PC-3 (cell line): ENCODE measurements around the gene CD81. TPM values are rescaled to one million over a fixed set of nuclear protein-coding genes. Genes with fewer than 3 reads are reported as not detected.
A peak's percentile ranks its signal among the peaks of the same experiment; 100 is the strongest.

Source experiments
- ATAC-seq: fragments of 200-7000 bp; cut with Tn5 transposase; 2 replicates; pipeline ENCODE4 v1.9.1; 2020; ENCODE audit warnings: mild to moderate bottlenecking, moderate library complexity
- BruUV-seq: library from RNA; stranded (reverse); fragments of 400-500 nt; replicated peaks from 2 replicates; lab custom pipeline; 2021; lab: Mats Ljungman, UMichigan
- CTCF ChIA-PET: fragments of 300-600 bp; sonication (Branson Sonifier 250); formaldehyde crosslinking; loops from one replicate; lab custom pipeline; 2022; ENCODE audit warnings: antibody characterized with exemption; lab: Charles Lee
- POLR2A ChIA-PET: fragments of 300-600 bp; sonication (Branson Sonifier 250); formaldehyde crosslinking; loops from one replicate; lab custom pipeline; 2022; ENCODE audit warnings: antibody characterized with exemption; ENCODE audit not compliant: unreplicated experiment; lab: Charles Lee
- DNase-seq: peaks from one replicate; pipeline ENCODE4 v3.0.0-alpha.2; 2015
- H2AFZ ChIP-seq: fragments of 300-600 bp; sonication (generic); 2 replicates; pipeline ENCODE4 v1.6.0; 2016; ENCODE audit warnings: antibody characterized with exemption, low read length
- H3F3A ChIP-seq: fragments of 300-600 bp; sonication (generic); one replicate; pipeline ENCODE4 v1.6.0; 2017; ENCODE audit warnings: antibody characterized with exemption, low read length, control low read depth, mild to moderate bottlenecking; ENCODE audit not compliant: unreplicated experiment
- H3K27ac ChIP-seq: fragments of 300-600 bp; sonication (generic); 2 replicates; pipeline ENCODE4 v1.5.1; 2016; ENCODE audit warnings: mild to moderate bottlenecking, low read length
- H3K27me3 ChIP-seq: fragments of 300-600 bp; sonication (generic); 2 replicates; pipeline ENCODE4 v1.6.1; 2016; ENCODE audit warnings: low read length, mixed read lengths
- H3K36me3 ChIP-seq: fragments of 300-600 bp; sonication (generic); 2 replicates; pipeline ENCODE4 v1.6.1; 2016; ENCODE audit warnings: low read depth, mixed run types, low read length, mixed read lengths
- H3K4me1 ChIP-seq: fragments of 300-600 bp; sonication (generic); 2 replicates; pipeline ENCODE4 v1.5.1; 2016; ENCODE audit warnings: low read length; ENCODE audit not compliant: insufficient read depth
- H3K4me2 ChIP-seq: fragments of 300-600 bp; sonication (generic); 2 replicates; pipeline ENCODE4 v1.6.0; 2016; ENCODE audit warnings: low read length
- H3K4me3 ChIP-seq: fragments of 300-600 bp; sonication (generic); 2 replicates; pipeline ENCODE4 v1.5.1; 2016; ENCODE audit warnings: mild to moderate bottlenecking, low read length, mixed read lengths
- H3K79me2 ChIP-seq: fragments of 300-600 bp; sonication (generic); 2 replicates; pipeline ENCODE4 v1.6.1; 2017; ENCODE audit warnings: low read length, mixed read lengths
- H3K9ac ChIP-seq: fragments of 300-600 bp; sonication (generic); 2 replicates; pipeline ENCODE4 v1.6.0; 2016; ENCODE audit warnings: mild to moderate bottlenecking, low read length
- H3K9me2 ChIP-seq: fragments of 300-600 bp; sonication (generic); replicated peaks from 2 replicates; pipeline ENCODE4 v1.6.1; 2016; ENCODE audit warnings: mixed run types, low read length, mixed read lengths
- H3K9me3 ChIP-seq: fragments of 300-600 bp; sonication (generic); 2 replicates; pipeline ENCODE4 v1.6.1; 2016; ENCODE audit warnings: low read length, mixed read lengths
- H4K20me1 ChIP-seq: fragments of 300-600 bp; sonication (generic); 2 replicates; pipeline ENCODE4 v1.6.1; 2016; ENCODE audit warnings: low read length, mixed read lengths
- EZH2 ChIP-seq: fragments of 300-600 bp; sonication (generic); IDR thresholded peaks from one replicate; pipeline ENCODE4 v1.6.1; 2017; ENCODE audit warnings: antibody characterized with exemption, mild to moderate bottlenecking, low read length; ENCODE audit not compliant: unreplicated experiment
- EZH2phosphoT487 ChIP-seq: fragments of 300-600 bp; sonication (generic); IDR thresholded peaks from 2 replicates; pipeline ENCODE4 v1.6.1; 2018; ENCODE audit warnings: mild to moderate bottlenecking, antibody characterized with exemption, low read length, borderline replicate concordance
- intact Hi-C: fragments of 100-400 bp; cut with micrococcal nuclease; formaldehyde crosslinking; loops from 2 replicates; pipeline ENCODE4 v1.9.0; 2023
- total RNA-seq: library from RNA; depleted of rRNA; stranded (reverse); fragments of >200 nt; gene quantifications from 2 replicates; pipeline ENCODE4 v1.2.3, GENCODE V29; 2014
- TF ChIP-seq, protein P1 (sequence below): fragments of 300-600 bp; sonication (generic); conservative IDR thresholded peaks from 2 replicates; pipeline ENCODE4 v1.5.1; 2017; ENCODE audit warnings: antibody characterized with exemption, low read depth, mild to moderate bottlenecking, low read length

CD81 gene
- total RNA-seq, 1 experiment from 2014 or later = 134 TPM

DNA sequence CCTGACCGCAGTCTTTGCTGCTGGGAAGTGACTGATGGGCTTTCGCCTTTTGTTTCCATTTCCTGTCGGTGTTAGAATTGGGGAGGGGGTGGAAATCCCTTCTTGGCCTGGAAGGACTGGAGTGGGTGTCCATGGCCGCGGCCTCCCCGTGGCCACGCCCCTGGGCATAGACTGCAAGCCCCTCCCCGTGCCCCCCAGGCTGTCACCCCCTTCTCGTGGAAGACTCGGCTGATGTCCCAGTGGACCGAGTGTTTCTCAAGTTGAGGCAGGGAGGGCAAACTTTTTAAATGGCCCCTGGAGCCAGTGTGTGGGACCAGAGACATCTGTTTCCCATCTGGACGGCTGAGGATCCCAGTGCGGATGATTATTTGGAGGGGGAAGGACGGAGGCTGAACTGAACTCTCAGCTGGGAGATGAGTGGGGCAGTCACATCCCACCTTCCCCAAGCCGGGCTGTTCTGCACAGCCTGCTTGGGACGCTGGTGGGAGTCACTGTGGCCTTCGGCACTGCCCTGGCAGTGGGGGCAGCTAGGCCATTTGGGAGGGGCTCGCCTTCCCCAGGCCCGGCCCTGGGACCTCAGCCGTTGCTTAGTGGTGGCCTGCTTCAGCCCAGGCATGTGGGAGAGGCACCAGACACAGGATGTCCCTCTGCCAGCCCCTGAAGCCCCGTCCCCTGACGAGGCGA is 1.6 kb downstream of the CD81 start:
- ATAC-seq = no peak
- intact Hi-C loops = no loop called here
- no peak for DNase-seq

DNA sequence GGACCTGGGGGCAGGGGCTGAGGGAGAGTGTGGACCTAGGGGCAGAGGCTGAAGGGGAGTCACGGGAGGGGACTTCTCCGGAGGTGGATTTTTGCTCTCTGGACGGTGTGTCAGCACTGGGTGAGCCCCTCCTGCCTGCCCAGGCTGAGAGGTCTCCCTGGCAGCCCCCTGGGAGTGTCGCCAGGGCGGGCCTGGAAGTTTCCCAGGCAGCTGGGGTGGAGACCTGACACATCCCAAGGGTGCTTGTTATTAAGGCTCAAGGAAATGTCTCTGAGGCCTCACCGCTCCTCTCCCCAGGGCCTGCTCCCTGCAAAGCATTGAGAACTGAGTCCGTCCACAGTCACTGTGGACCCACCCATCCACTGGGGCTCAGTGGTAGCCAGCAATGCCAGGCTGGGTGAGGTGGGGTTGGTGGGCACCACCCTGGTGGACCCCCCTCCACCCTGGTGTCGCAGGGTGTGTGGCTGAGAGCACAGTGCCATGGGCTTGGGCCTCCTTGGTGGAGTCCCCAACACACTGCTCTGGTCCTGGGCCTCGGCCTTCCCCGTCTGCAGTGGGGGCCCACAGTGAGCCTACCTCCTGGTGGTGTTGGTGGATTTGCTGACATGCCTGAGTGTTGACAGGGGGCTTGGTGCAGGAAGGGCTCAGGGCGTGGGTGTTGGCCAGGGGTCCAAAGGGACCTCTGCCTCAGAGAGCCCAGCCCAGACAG is 2.5 kb downstream of the CD81 start:
- Histone ChIP-seq H3K9me3 (no peaks in the 10 kb centered on the region), H4K20me1 (peaks cover 47% of the 10 kb centered on the region), H3F3A (no peaks in the 10 kb centered on the region), H3K4me3 (no peak overlapping the region), H3K27me3 (no peaks in the 10 kb centered on the region), H3K9ac (no peak overlapping the region), H3K79me2 (peaks cover 69% of the 10 kb centered on the region), H3K4me2 (no peak overlapping the region), H2AFZ (no peak overlapping the region), H3K9me2 (no peaks in the 10 kb centered on the region), H3K36me3 (no peaks in the 10 kb centered on the region), H3K27ac (no peak overlapping the region), H3K4me1 (no peaks in the 10 kb centered on the region)
- TF ChIP-seq, protein P1, sequence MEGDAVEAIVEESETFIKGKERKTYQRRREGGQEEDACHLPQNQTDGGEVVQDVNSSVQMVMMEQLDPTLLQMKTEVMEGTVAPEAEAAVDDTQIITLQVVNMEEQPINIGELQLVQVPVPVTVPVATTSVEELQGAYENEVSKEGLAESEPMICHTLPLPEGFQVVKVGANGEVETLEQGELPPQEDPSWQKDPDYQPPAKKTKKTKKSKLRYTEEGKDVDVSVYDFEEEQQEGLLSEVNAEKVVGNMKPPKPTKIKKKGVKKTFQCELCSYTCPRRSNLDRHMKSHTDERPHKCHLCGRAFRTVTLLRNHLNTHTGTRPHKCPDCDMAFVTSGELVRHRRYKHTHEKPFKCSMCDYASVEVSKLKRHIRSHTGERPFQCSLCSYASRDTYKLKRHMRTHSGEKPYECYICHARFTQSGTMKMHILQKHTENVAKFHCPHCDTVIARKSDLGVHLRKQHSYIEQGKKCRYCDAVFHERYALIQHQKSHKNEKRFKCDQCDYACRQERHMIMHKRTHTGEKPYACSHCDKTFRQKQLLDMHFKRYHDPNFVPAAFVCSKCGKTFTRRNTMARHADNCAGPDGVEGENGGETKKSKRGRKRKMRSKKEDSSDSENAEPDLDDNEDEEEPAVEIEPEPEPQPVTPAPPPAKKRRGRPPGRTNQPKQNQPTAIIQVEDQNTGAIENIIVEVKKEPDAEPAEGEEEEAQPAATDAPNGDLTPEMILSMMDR = no peak
- TF ChIP-seq EZH2 (no peak), EZH2phosphoT487 (no peak)
- POLR2A ChIA-PET = no interaction called here
- CTCF ChIA-PET = no interaction called here
- DNase-seq (no peak), ATAC-seq (no peak)
- BruUV-seq = no TSS peak
- intact Hi-C loops = no loop called here

More for the DNA sequence above, 1.6 kb downstream of the CD81 start:
- Histone ChIP-seq H3K36me3 (no peaks in the 10 kb centered on the region), H3K9ac (peak overlapping the region; percentile 86), H3K4me3 (peak overlapping the region; percentile 99), H3K9me2 (no peaks in the 10 kb centered on the region), H2AFZ (no peak overlapping the region), H4K20me1 (peaks cover 46% of the 10 kb centered on the region), H3K4me2 (peak overlapping the region; percentile 94), H3K27me3 (no peaks in the 10 kb centered on the region), H3K79me2 (peaks cover 63% of the 10 kb centered on the region), H3F3A (no peaks in the 10 kb centered on the region), H3K4me1 (no peaks in the 10 kb centered on the region), H3K9me3 (no peaks in the 10 kb centered on the region), H3K27ac (no peak overlapping the region)
- CTCF ChIA-PET = interaction anchor here (0.6 to 0.9 kb wide), 5 partner anchors 12 to 176 kb away, joined by 3 to 9 read pairs (median 5); partner anchors contain the start of genes C11orf21 and TSPAN32
- no TSS peak for BruUV-seq
- TF ChIP-seq, protein P1 = no peak
- TF ChIP-seq EZH2 (no peak), EZH2phosphoT487 (no peak)
- POLR2A ChIA-PET = interaction anchor here (0.6 to 0.7 kb wide), 3 partner anchors 31 to 77 kb away, joined by 3 read pairs; partner anchors contain the start of genes C11orf21 and TSPAN32
